Tibial artery (tissue), 4 donors: Measurements from ENCODE around the gene GRM7.

Source experiments
- DNase-seq, 2 donors: peaks; one replicate each; pipeline ENCODE4 v3.0.0-alpha.2; 2019
- H3K27ac ChIP-seq, 2 donors: fragments of 200-600 bp; sonication (generic) in 1 of 2; 1 replicate in 1 of 2; 2 replicates in 1 of 2; pipeline ENCODE4 v1.5.1; 2018 to 2019; ENCODE audit warnings: mild to moderate bottlenecking in 1 of 2
- H3K27me3 ChIP-seq, 2 donors: fragments of 200-600 bp; sonication (generic) in 1 of 2; one replicate each; pipeline versions ENCODE4 v1.5.1 to v1.6.0; 2016 to 2019
- H3K36me3 ChIP-seq, 3 donors: fragments of 200-600 bp; sonication (generic) in 2 of 3; one replicate each; pipeline ENCODE4 v1.5.1; 2016 to 2019; ENCODE audit warnings: mild to moderate bottlenecking in 2 of 3
- H3K4me1 ChIP-seq, 4 donors: fragments of 200-600 bp; sonication (generic) in 2 of 4; 1 replicate in 3 of 4; 2 replicates in 1 of 4; pipeline ENCODE4 v1.5.1; 2016 to 2019
- H3K4me3 ChIP-seq, 2 donors: fragments of 200-600 bp; sonication (generic) in 1 of 2; 1 replicate in 1 of 2; 2 replicates in 1 of 2; pipeline ENCODE4 v1.5.1; 2018 to 2019; ENCODE audit warnings: mild to moderate bottlenecking in 2 of 2
- H3K9me3 ChIP-seq, 3 donors: fragments of 200-600 bp; sonication (generic) in 1 of 3; one replicate each; pipeline ENCODE4 v1.5.1; 2016 to 2019
- intact Hi-C: fragments of 100-400 bp; cut with DNase I; formaldehyde crosslinking; loops from one replicate; pipeline ENCODE4 v1.15.0; 2023; ENCODE audit warnings: low total_unique reads
- TF ChIP-seq, protein P1 (sequence below), 2 experiments: fragments of 200-600 bp in 1 of 2; fragments of 450-650 bp in 1 of 2; IDR thresholded peaks; one replicate each; pipeline ENCODE4 v1.5.1; 2017 to 2019; ENCODE audit warnings: antibody characterized with exemption in 2 of 2, mild to moderate bottlenecking in 1 of 2, moderate library complexity in 1 of 2

GRM7 gene

GRCh38 chr3:7707187-7707586 lies 846.3 kb downstream of the GRM7 start:
- Histone ChIP-seq H3K36me3 (no peaks in the 10 kb centered on the region), H3K4me1 (no peaks in the 10 kb centered on the region), H3K27me3 (no peaks in the 10 kb centered on the region), H3K27ac (no peak overlapping the region), H3K4me3 (no peak overlapping the region), H3K9me3 (no peaks in the 10 kb centered on the region)
- no peak for DNase-seq
- intact Hi-C loops, result no loop called here
- TF ChIP-seq, protein P1, sequence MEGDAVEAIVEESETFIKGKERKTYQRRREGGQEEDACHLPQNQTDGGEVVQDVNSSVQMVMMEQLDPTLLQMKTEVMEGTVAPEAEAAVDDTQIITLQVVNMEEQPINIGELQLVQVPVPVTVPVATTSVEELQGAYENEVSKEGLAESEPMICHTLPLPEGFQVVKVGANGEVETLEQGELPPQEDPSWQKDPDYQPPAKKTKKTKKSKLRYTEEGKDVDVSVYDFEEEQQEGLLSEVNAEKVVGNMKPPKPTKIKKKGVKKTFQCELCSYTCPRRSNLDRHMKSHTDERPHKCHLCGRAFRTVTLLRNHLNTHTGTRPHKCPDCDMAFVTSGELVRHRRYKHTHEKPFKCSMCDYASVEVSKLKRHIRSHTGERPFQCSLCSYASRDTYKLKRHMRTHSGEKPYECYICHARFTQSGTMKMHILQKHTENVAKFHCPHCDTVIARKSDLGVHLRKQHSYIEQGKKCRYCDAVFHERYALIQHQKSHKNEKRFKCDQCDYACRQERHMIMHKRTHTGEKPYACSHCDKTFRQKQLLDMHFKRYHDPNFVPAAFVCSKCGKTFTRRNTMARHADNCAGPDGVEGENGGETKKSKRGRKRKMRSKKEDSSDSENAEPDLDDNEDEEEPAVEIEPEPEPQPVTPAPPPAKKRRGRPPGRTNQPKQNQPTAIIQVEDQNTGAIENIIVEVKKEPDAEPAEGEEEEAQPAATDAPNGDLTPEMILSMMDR (IDR thresholded peaks at IDR 0.05), result no peak

DNA sequence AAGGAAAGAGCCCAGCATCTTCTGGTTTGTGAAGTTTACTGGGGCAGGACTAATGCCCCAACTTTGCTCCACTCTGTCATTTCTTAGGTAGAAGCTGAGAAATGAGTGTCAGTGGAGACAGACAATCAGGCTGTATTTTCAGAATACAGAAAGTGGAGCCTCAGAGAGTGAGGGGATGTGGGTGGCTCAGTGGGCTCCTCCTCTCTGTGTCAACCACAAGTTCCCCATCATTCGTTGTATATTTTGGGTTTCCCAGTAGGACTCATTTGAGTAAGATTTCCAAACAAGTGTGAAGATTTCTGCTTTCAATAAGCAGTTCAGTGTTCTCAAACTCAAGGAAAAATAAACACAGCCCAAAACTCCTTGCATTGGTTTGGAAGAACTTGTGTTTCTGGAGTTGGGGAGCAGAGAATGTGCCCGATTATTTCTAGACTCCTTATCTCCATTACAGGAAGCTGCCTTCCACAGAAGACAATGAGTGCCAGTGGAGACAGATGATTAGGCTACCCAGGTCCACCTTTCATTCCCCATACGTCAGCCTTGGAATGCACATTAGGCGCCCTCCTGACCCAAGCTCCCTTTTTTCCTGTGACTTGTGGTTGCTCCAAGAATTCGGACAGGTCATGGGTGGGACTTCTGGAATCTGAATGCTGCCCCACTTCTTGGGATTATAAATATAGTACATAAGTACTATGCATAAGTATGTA lies 848.6 kb downstream of the GRM7 start:
- intact Hi-C loops, result no loop called here
- Histone ChIP-seq H3K9me3 (no peaks in the 10 kb centered on the region), H3K4me1 (no peaks in the 10 kb centered on the region), H3K27ac (no peak overlapping the region), H3K36me3 (no peaks in the 10 kb centered on the region), H3K4me3 (no peak overlapping the region), H3K27me3 (no peaks in the 10 kb centered on the region)
- TF ChIP-seq, protein P1 (IDR thresholded peaks at IDR 0.05), result no peak
- DNase-seq, result no peak

- TF ChIP-seq, protein P1 (IDR thresholded peaks at IDR 0.05), result no peak
- Histone ChIP-seq H3K27me3 (no peaks in the 10 kb centered on the region), H3K4me1 (no peaks in the 10 kb centered on the region), H3K36me3 (no peaks in the 10 kb centered on the region), H3K27ac (no peak overlapping the region), H3K4me3 (no peak overlapping the region), H3K9me3 (no peaks in the 10 kb centered on the region)
- intact Hi-C loops, result no loop called here
- no peak for DNase-seq
Observed at GRCh38 chr3:7710284-7710683, 849.4 kb downstream of the GRM7 start.

- intact Hi-C loops, result no loop called here
- TF ChIP-seq, protein P1 (IDR thresholded peaks at IDR 0.05), result no peak
- no peak overlapping the region for H3K4me3 ChIP-seq
- H3K9me3 ChIP-seq, result no peaks in the 10 kb centered on the region
- no peak for DNase-seq
- no peaks in the 10 kb centered on the region for H3K36me3 ChIP-seq
- H3K27ac ChIP-seq, result no peak overlapping the region
- H3K4me1 ChIP-seq, result no peaks in the 10 kb centered on the region
- H3K27me3 ChIP-seq, result no peaks in the 10 kb centered on the region
Observed at GRCh38 chr3:7713724-7714123, 852.8 kb downstream of the GRM7 start.

GRCh38 chr3:7720649-7721297 lies 859.9 kb downstream of the GRM7 start:
- Histone ChIP-seq H3K9me3 (no peaks in the 10 kb centered on the region), H3K4me1 (no peaks in the 10 kb centered on the region), H3K36me3 (no peaks in the 10 kb centered on the region), H3K27ac (no peak overlapping the region), H3K4me3 (no peak overlapping the region), H3K27me3 (no peaks in the 10 kb centered on the region)
- no peak for DNase-seq
- intact Hi-C loops, result no loop called here
- TF ChIP-seq, protein P1 (IDR thresholded peaks at IDR 0.05), result no peak
